HUES64 (cell line): ENCODE measurements around the gene SPATA13.

Source experiments
- H3K27ac ChIP-seq: 2 replicates; pipeline ENCODE4 v1.7.0; 2013; ENCODE audit warnings: low read depth, low read length, inconsistent platforms
- H3K27me3 ChIP-seq: 2 replicates; pipeline ENCODE4 v1.6.1; 2013; ENCODE audit warnings: mild to moderate bottlenecking, low read length; ENCODE audit not compliant: insufficient read depth
- H3K36me3 ChIP-seq: 2 replicates; pipeline ENCODE4 v1.6.1; 2013; ENCODE audit warnings: mild to moderate bottlenecking, low read length; ENCODE audit not compliant: insufficient read depth
- H3K4me1 ChIP-seq: 2 replicates; pipeline ENCODE4 v1.6.1; 2013; ENCODE audit warnings: mild to moderate bottlenecking, low read length, moderate library complexity; ENCODE audit not compliant: insufficient read depth
- H3K4me3 ChIP-seq: 2 replicates; pipeline ENCODE4 v1.5.1; 2013; ENCODE audit warnings: mild to moderate bottlenecking, low read length, moderate library complexity
- H3K9ac ChIP-seq: 2 replicates; pipeline ENCODE4 v1.6.1; 2013; ENCODE audit warnings: mild to moderate bottlenecking, low read depth, low read length
- H3K9me3 ChIP-seq: 2 replicates; pipeline ENCODE4 v1.6.1; 2013; ENCODE audit warnings: low read depth, low read length; ENCODE audit not compliant: insufficient read depth
- WGBS: fragments of 150-250, 120-280 bp; methylation state at CpG from one replicate; pipeline ENCODE4 v1.1.7; 2013; ENCODE audit warnings: missing lambda C conversion rate; 5-methylcytosine and 5-hydroxymethylcytosine counted together

Gene SPATA13

DNA sequence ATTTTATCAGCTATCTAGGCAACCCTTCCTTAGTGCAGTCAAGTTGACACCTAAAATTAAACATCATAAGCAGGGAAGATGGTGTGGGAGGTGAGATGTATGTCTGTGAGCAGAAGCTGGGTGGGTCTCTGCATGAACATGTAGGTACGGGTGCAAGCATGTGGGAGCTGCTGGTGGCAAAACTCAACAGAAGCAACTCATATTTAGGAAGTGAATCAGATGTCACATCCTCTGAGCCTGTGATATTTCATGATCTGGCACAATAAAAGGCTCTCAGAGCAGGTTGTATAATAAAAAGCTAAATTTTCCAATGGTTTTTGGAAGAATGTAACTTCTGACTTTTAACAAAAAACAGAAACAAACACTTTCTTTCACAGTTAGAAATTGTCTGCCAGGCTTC, 193.2 kb downstream of the SPATA13 start:
- no peak overlapping the region for H3K4me3 ChIP-seq
- no peak overlapping the region for H3K27ac ChIP-seq
- H3K27me3 ChIP-seq = no peaks in the 10 kb centered on the region
- no peaks in the 10 kb centered on the region for H3K36me3 ChIP-seq
- H3K9me3 ChIP-seq = peaks cover 5% of the 10 kb centered on the region; the same call in 1 of the 2 replicates
- H3K4me1 ChIP-seq = no peaks in the 10 kb centered on the region
- 87% methylated on average over 1 of the region's 1 CpG for WGBS
- H3K9ac ChIP-seq = no peak overlapping the region

DNA sequence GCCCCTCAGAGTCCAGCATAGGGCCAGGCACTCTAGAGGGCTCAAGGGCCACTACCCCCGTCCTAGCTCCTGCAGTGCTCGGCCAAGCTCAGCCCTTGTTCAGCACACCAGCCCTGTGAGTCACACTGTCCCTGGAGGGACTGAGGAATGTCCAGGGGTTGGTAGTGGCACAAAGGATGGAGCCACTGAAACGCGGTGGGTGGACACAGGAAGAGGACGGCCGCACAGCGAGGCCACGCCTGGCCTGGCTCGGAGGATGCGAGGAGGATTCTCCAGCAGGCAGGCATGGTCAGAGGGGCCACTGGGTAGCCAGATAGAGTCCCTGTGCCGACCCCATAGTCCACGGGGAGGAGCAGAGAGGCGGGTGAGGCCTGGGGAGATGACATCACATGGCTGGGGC, 194.6 kb downstream of the SPATA13 start:
- WGBS = 92% methylated on average over 13 of the region's 13 CpGs
- Histone ChIP-seq H3K27ac (no peak overlapping the region), H3K27me3 (no peaks in the 10 kb centered on the region), H3K36me3 (no peaks in the 10 kb centered on the region), H3K9me3 (peaks cover 5% of the 10 kb centered on the region; the same call in 1 of the 2 replicates), H3K9ac (no peak overlapping the region), H3K4me3 (no peak overlapping the region), H3K4me1 (no peaks in the 10 kb centered on the region)

DNA sequence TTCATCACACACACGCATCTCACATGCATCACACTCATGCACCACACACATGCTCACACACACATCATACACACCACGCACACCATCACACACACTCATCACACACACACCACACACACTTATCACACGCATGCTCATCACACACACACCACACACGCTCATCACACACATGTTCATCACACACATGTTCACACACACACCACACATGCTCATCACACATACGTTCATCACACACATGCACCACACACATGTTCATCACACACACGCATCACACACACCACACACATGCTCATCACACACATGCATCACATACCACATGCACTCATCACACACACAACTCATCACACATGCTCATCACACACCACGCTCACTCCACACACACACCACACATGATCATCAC, 195.8 kb downstream of the SPATA13 start:
- H3K4me1 ChIP-seq = no peaks in the 10 kb centered on the region

More for the DNA sequence above, 195.8 kb downstream of the SPATA13 start:
- Histone ChIP-seq H3K27ac (no peak overlapping the region), H3K9ac (no peak overlapping the region), H3K27me3 (no peaks in the 10 kb centered on the region), H3K36me3 (no peaks in the 10 kb centered on the region), H3K4me3 (no peak overlapping the region), H3K9me3 (peaks cover 5% of the 10 kb centered on the region; the same call in 1 of the 2 replicates)
- WGBS = 85% methylated on average over 7 of the region's 7 CpGs
